ENCODE results near the gene ST6GALNAC3.
A peak's percentile ranks its signal among the peaks of the same experiment; 100 is the strongest.

Gene ST6GALNAC3

GRCh38 chr1:76154206-76154956 is 79.8 kb downstream of the ST6GALNAC3 start:
- Histone ChIP-seq H3K9me3 (no peaks in the 10 kb centered on the region), H3K4me3 (peak overlapping the region; percentile 40 to 50), H3K27me3 (no peaks in the 10 kb centered on the region), H3K4me1 (peaks cover 0 to 10% (median 2%) of the 10 kb centered on the region in 4 donors), H3K36me3 (no peaks in the 10 kb centered on the region), H3K27ac (peak overlapping the region in 1 of 2 donors; percentile 26)
- DNase-seq = peak; percentile 64 to 76
- TF ChIP-seq CTCF (IDR thresholded peaks at IDR 0.05) = peak; percentile 76 to 93
- intact Hi-C loops (cut with DNase I; ENCODE audit: low total_unique reads) = loop anchor here (10.0 kb wide), 1 partner anchor 980 kb away; no protein-coding TSS in a partner anchor

- no peak for TF ChIP-seq CTCF (IDR thresholded peaks at IDR 0.05)
- intact Hi-C loops (cut with DNase I; ENCODE audit: low total_unique reads) = loop anchor here (10.0 kb wide), 1 partner anchor 978 kb away; no protein-coding TSS in a partner anchor
- no peak overlapping the region for H3K4me3 ChIP-seq
- peaks cover 0 to 10% (median 2%) of the 10 kb centered on the region in 4 donors for H3K4me1 ChIP-seq
- H3K27me3 ChIP-seq = no peaks in the 10 kb centered on the region
- DNase-seq = no peak
- H3K9me3 ChIP-seq = no peaks in the 10 kb centered on the region
- no peak overlapping the region for H3K27ac ChIP-seq
- no peaks in the 10 kb centered on the region for H3K36me3 ChIP-seq
These were observed 82.4 kb downstream of the ST6GALNAC3 start for GRCh38 chr1:76156987-76157386.

- Histone ChIP-seq H3K36me3 (no peaks in the 10 kb centered on the region), H3K4me3 (no peak overlapping the region), H3K27ac (no peak overlapping the region), H3K27me3 (no peaks in the 10 kb centered on the region), H3K9me3 (no peaks in the 10 kb centered on the region), H3K4me1 (peaks cover 0 to 10% (median 2%) of the 10 kb centered on the region in 4 donors)
- no peak for TF ChIP-seq CTCF (IDR thresholded peaks at IDR 0.05)
- no peak for DNase-seq
- intact Hi-C loops (cut with DNase I; ENCODE audit: low total_unique reads) = loop anchor here (10.0 kb wide), 1 partner anchor 977 kb away; no protein-coding TSS in a partner anchor
These were observed 83.6 kb downstream of the ST6GALNAC3 start for GRCh38 chr1:76158126-76158525.

GRCh38 chr1:76160225-76160624 is 85.7 kb downstream of the ST6GALNAC3 start:
- Histone ChIP-seq H3K36me3 (no peaks in the 10 kb centered on the region), H3K27ac (no peak overlapping the region), H3K9me3 (no peaks in the 10 kb centered on the region), H3K4me1 (no peaks in the 10 kb centered on the region), H3K27me3 (no peaks in the 10 kb centered on the region), H3K4me3 (no peak overlapping the region)
- no peak for DNase-seq
- intact Hi-C loops (cut with DNase I; ENCODE audit: low total_unique reads) = no loop called here
- TF ChIP-seq CTCF (IDR thresholded peaks at IDR 0.05) = no peak

- Histone ChIP-seq H3K27me3 (no peaks in the 10 kb centered on the region), H3K4me1 (no peaks in the 10 kb centered on the region), H3K36me3 (no peaks in the 10 kb centered on the region), H3K27ac (no peak overlapping the region), H3K9me3 (no peaks in the 10 kb centered on the region), H3K4me3 (no peak overlapping the region)
- intact Hi-C loops (cut with DNase I; ENCODE audit: low total_unique reads) = no loop called here
- DNase-seq = no peak
- TF ChIP-seq CTCF (IDR thresholded peaks at IDR 0.05) = no peak
These were observed 86.9 kb downstream of the ST6GALNAC3 start for GRCh38 chr1:76161451-76161850.

Data from tibial artery (tissue), 4 donors.